ENCODE results near the gene PDXP.
A peak's percentile ranks its signal among the peaks of the same experiment; 100 is the strongest.

PDXP gene

GRCh38 chr22:37616201-37617083 lies 42.1 kb upstream of the PDXP start:
- peaks cover 8% of the 10 kb centered on the region for H3K4me1 Mint-ChIP-seq
- H3K4me3 Mint-ChIP-seq: no peak overlapping the region
- peak overlapping the region in 2 of 3 experiments; percentile 31 to 37 for H3K27ac Mint-ChIP-seq
- no peaks in the 10 kb centered on the region for H3K27me3 Mint-ChIP-seq (ENCODE audit: low read depth)
- no peak for TF ChIP-seq CTCF (IDR thresholded peaks at IDR 0.05; ENCODE audit: unreplicated experiment in 3 of 3)
- H3K36me3 Mint-ChIP-seq (ENCODE audit: low read depth): peaks cover 33% of the 10 kb centered on the region
- no peaks in the 10 kb centered on the region for H3K9me3 Mint-ChIP-seq

- Mint-ChIP-seq H3K36me3 (ENCODE audit: low read depth) (peaks cover 33% of the 10 kb centered on the region), H3K4me1 (peaks cover 7% of the 10 kb centered on the region), H3K9me3 (no peaks in the 10 kb centered on the region), H3K4me3 (no peak overlapping the region), H3K27me3 (ENCODE audit: low read depth) (no peaks in the 10 kb centered on the region), H3K27ac (peak overlapping the region in 1 of 3 experiments; percentile 81)
- no peak for TF ChIP-seq CTCF (IDR thresholded peaks at IDR 0.05; ENCODE audit: unreplicated experiment in 3 of 3)
These were observed 41.1 kb upstream of the PDXP start for GRCh38 chr22:37617431-37617830.

- Mint-ChIP-seq H3K9me3 (no peaks in the 10 kb centered on the region), H3K36me3 (ENCODE audit: low read depth) (peaks cover 33% of the 10 kb centered on the region), H3K27ac (no peak overlapping the region), H3K27me3 (ENCODE audit: low read depth) (no peaks in the 10 kb centered on the region), H3K4me1 (peaks cover 7% of the 10 kb centered on the region), H3K4me3 (no peak overlapping the region)
- TF ChIP-seq CTCF (IDR thresholded peaks at IDR 0.05; ENCODE audit: unreplicated experiment in 3 of 3): no peak
These were observed 40.4 kb upstream of the PDXP start for GRCh38 chr22:37618072-37618656.

GRCh38 chr22:37618674-37619073 lies 39.8 kb upstream of the PDXP start:
- no peaks in the 10 kb centered on the region for H3K27me3 Mint-ChIP-seq (ENCODE audit: low read depth)
- no peak for TF ChIP-seq CTCF (IDR thresholded peaks at IDR 0.05; ENCODE audit: unreplicated experiment in 3 of 3)
- H3K4me3 Mint-ChIP-seq: no peak overlapping the region
- no peak overlapping the region for H3K27ac Mint-ChIP-seq
- H3K9me3 Mint-ChIP-seq: no peaks in the 10 kb centered on the region
- peaks cover 5% of the 10 kb centered on the region for H3K4me1 Mint-ChIP-seq
- peaks cover 33% of the 10 kb centered on the region for H3K36me3 Mint-ChIP-seq (ENCODE audit: low read depth)

- no peaks in the 10 kb centered on the region for H3K9me3 Mint-ChIP-seq
- peaks cover 34% of the 10 kb centered on the region for H3K36me3 Mint-ChIP-seq (ENCODE audit: low read depth)
- H3K27me3 Mint-ChIP-seq (ENCODE audit: low read depth): no peaks in the 10 kb centered on the region
- H3K27ac Mint-ChIP-seq: peak overlapping the region in 1 of 3 experiments; percentile 40
- TF ChIP-seq CTCF (IDR thresholded peaks at IDR 0.05; ENCODE audit: unreplicated experiment in 3 of 3): no peak
- H3K4me1 Mint-ChIP-seq: peaks cover 14% of the 10 kb centered on the region
- no peak overlapping the region for H3K4me3 Mint-ChIP-seq
These were observed 38.5 kb upstream of the PDXP start for GRCh38 chr22:37619991-37620390.

Measured in nephron (organoid).